ENCODE results near the gene YIF1A. TPM values are rescaled to one million over a fixed set of nuclear protein-coding genes. Genes with fewer than 3 reads are reported as not detected.
A peak's percentile ranks its signal among the peaks of the same experiment; 100 is the strongest.

YIF1A gene
- total RNA-seq, 1 experiment from 2014 or later: 64.3 TPM

GRCh38 chr11:66322732-66323427 lies 33.9 kb upstream of the YIF1A start:
- H4K8ac ChIP-seq (replicated peaks; ENCODE audit: insufficient read length, low read depth, low read length): no peak overlapping the region
- H3K4me1 ChIP-seq (ENCODE audit: insufficient read depth, low read length): no peaks in the 10 kb centered on the region
- H3K27ac ChIP-seq (ENCODE audit: insufficient read length, low read depth, low read length): no peak overlapping the region
- no peak overlapping the region for H3K56ac ChIP-seq (ENCODE audit: insufficient read length, low read depth, low read length)
- H2BK12ac ChIP-seq (ENCODE audit: insufficient read length, low read depth, low read length): no peak overlapping the region
- H3K4me2 ChIP-seq (ENCODE audit: insufficient read depth, insufficient read length, low read length): no peak overlapping the region
- Mint-ChIP-seq H3K9me3 (peaks cover 14 to 20% of the 10 kb centered on the region in 2 experiments), H3K27ac (no peak overlapping the region), H3K4me1 (peaks cover 15 to 29% of the 10 kb centered on the region in 2 experiments), H3K27me3 (ENCODE audit: low read depth) (peaks cover 21% of the 10 kb centered on the region), H3K4me3 (no peak overlapping the region; a peak in 1 of 5 replicates), H3K36me3 (ENCODE audit: insufficient read depth in 1 of 3, low read depth in 3 of 3) (peaks cover 8 to 18% (median 16%) of the 10 kb centered on the region in 3 experiments)
- H4K5ac ChIP-seq (ENCODE audit: insufficient read length, low read depth, low read length): no peak overlapping the region
- no CpG with 5 or more reads among the region's 11 CpGs for WGBS (ENCODE audit: extremely low coverage, insufficient read length, low lambda C conversion rate)
- H3K79me2 ChIP-seq (ENCODE audit: insufficient read depth, low read length): no peaks in the 10 kb centered on the region
- no peak overlapping the region for H2BK5ac ChIP-seq (ENCODE audit: insufficient read length, low read length)
- H3K27me3 ChIP-seq (ENCODE audit: insufficient read depth, low read length): no peaks in the 10 kb centered on the region
- no peak overlapping the region for H2AK5ac ChIP-seq (ENCODE audit: insufficient read length, low read length)
- no peaks in the 10 kb centered on the region for H4K20me1 ChIP-seq (ENCODE audit: control insufficient read depth, insufficient read depth, insufficient read length)
- no peak for TF ChIP-seq CTCF (conservative IDR thresholded peaks at IDR 0.05)
- no peak overlapping the region for H4K91ac ChIP-seq (ENCODE audit: insufficient read length, low read depth, low read length)
- H3K18ac ChIP-seq (ENCODE audit: insufficient read length, low read depth, low read length): peak overlapping the region; percentile 3
- no peak overlapping the region for H2BK20ac ChIP-seq (ENCODE audit: low read depth, low read length, poor library complexity, severe bottlenecking)
- no peak overlapping the region for H3K4ac ChIP-seq (ENCODE audit: low read depth, low read length)
- no peak overlapping the region for H2AFZ ChIP-seq (ENCODE audit: low read length)
- H3K9me3 ChIP-seq (ENCODE audit: control insufficient read depth, low read depth, low read length): no peaks in the 10 kb centered on the region
- H2BK120ac ChIP-seq (ENCODE audit: low read depth, low read length, poor library complexity, severe bottlenecking): no peak overlapping the region
- no peak overlapping the region for H3K9ac ChIP-seq (ENCODE audit: extremely low read depth, insufficient read length, low read length)
- no peak overlapping the region for H3K14ac ChIP-seq (ENCODE audit: insufficient read depth, low read length)
- H3T11ph ChIP-seq (ENCODE audit: low read length): no peak overlapping the region
- no peaks in the 10 kb centered on the region for H3K79me1 ChIP-seq (ENCODE audit: insufficient read depth, low read depth, low read length, poor library complexity, severe bottlenecking)
- no peak overlapping the region for H2BK15ac ChIP-seq (ENCODE audit: low read depth, low read length)
- H3K23ac ChIP-seq (ENCODE audit: insufficient read length, low read depth, low read length): no peak overlapping the region
- no peaks in the 10 kb centered on the region for H3K23me2 ChIP-seq (ENCODE audit: insufficient read length, low read depth, low read length, poor library complexity, severe bottlenecking)
- no peak for DNase-seq

Data from H9 (cell line).